SK-N-SH (cell line): ENCODE results near the gene OR4D11. TPM values are rescaled to one million over a fixed set of nuclear protein-coding genes. Genes with fewer than 3 reads are reported as not detected.
"Not testable (repeated sequence)": the region's sequence is repeated elsewhere in the genome, so short reads cannot be mapped to it uniquely, and the experiment has no call there.

ENCODE experiments used
- CTCF ChIA-PET: fragments of 300-600, 350-600 bp; formaldehyde crosslinking; extraction: SDS; loops from one replicate; lab custom pipeline; 2021; lab: Yijun Ruan, JAX
- POLR2A ChIA-PET: fragments of 350-600 bp; sonication (Branson Sonifier 250); formaldehyde crosslinking; extraction: SDS; loops from one replicate; lab custom pipeline; 2020; ENCODE audit warnings: antibody characterized with exemption, inconsistent platforms; lab: Yijun Ruan, JAX
- DNase-seq: peaks from one replicate; pipeline ENCODE4 v3.0.0; 2012
- H2AFZ ChIP-seq: fragments of 200-600 bp; sonication (generic); 2 replicates; pipeline ENCODE4 v1.8.1; 2016; ENCODE audit warnings: antibody characterized with exemption, mild to moderate bottlenecking, low read depth
- H3F3A ChIP-seq: fragments of 200-600 bp; sonication (generic); replicated peaks from 2 replicates; pipeline ENCODE3; 2016; ENCODE audit warnings: antibody characterized with exemption, mild to moderate bottlenecking; ENCODE audit not compliant: insufficient read depth
- H3K27ac ChIP-seq, 2 experiments: fragments of 200-500 bp in 1 of 2; fragments of 200-600 bp in 1 of 2; sonication (Bioruptor generic) in 1 of 2; sonication (generic), shearing (Covaris generic) in 1 of 2; 2 replicates each; pipeline versions ENCODE4 v1.5.1 to v1.6.1; 2014 to 2016; ENCODE audit warnings: low read depth in 2 of 2, inconsistent platforms in 1 of 2, low read length in 1 of 2, mild to moderate bottlenecking in 1 of 2, mixed read lengths in 1 of 2
- H3K27me3 ChIP-seq: fragments of 200-600 bp; sonication (generic), shearing (Covaris generic); 2 replicates; pipeline ENCODE4 v1.6.1; 2016; ENCODE audit warnings: mixed run types; ENCODE audit not compliant: insufficient read depth
- H3K36me3 ChIP-seq, 2 experiments: fragments of 200-500 bp in 1 of 2; fragments of 200-600 bp in 1 of 2; sonication (Bioruptor generic) in 1 of 2; sonication (generic) in 1 of 2; replicated peaks in 1 of 2; 2 replicates each; pipeline versions ENCODE3 to v1.5.1; 2014 to 2016; ENCODE audit warnings: low read length in 1 of 2, mild to moderate bottlenecking in 1 of 2; ENCODE audit not compliant: insufficient read depth in 2 of 2, control insufficient read depth in 1 of 2
- H3K4me1 ChIP-seq, 2 experiments: fragments of 200-500 bp in 1 of 2; fragments of 200-600 bp in 1 of 2; sonication (Bioruptor generic) in 1 of 2; sonication (generic), shearing (Covaris generic) in 1 of 2; 2 replicates each; pipeline versions ENCODE4 v1.5.1 to v1.6.1; 2014 to 2016; ENCODE audit warnings: low read depth in 1 of 2, low read length in 1 of 2, mixed run types in 1 of 2; ENCODE audit not compliant: insufficient read depth in 2 of 2, control insufficient read depth in 1 of 2
- H3K4me2 ChIP-seq: fragments of 200-600 bp; sonication (generic), shearing (Covaris generic); 2 replicates; pipeline ENCODE4 v1.6.1; 2017; ENCODE audit warnings: mixed run types
- H3K4me3 ChIP-seq, 2 experiments: fragments of 200-500 bp in 1 of 2; fragments of 200-600 bp in 1 of 2; sonication (Bioruptor generic) in 1 of 2; sonication (generic), shearing (Covaris generic) in 1 of 2; 2 replicates each; pipeline versions ENCODE4 v1.5.1 to v1.8.1; 2014 to 2016; ENCODE audit warnings: low read depth in 2 of 2, inconsistent platforms in 1 of 2, low read length in 1 of 2, mild to moderate bottlenecking in 1 of 2, mixed read lengths in 1 of 2, moderate library complexity in 1 of 2
- H3K79me2 ChIP-seq: fragments of 200-600 bp; sonication (generic); 2 replicates; pipeline ENCODE4 v1.8.1; 2017; ENCODE audit warnings: mild to moderate bottlenecking; ENCODE audit not compliant: insufficient read depth
- H3K9ac ChIP-seq: fragments of 200-600 bp; sonication (generic); 2 replicates; pipeline ENCODE4 v1.6.1; 2017; ENCODE audit warnings: mixed run types
- H3K9me2 ChIP-seq: fragments of 200-600 bp; sonication (generic); 2 replicates; pipeline ENCODE4 v1.6.1; 2017; ENCODE audit warnings: mixed run types
- H3K9me3 ChIP-seq: fragments of 200-600 bp; sonication (generic); 2 replicates; pipeline ENCODE4 v1.6.1; 2017; ENCODE audit warnings: mixed run types, mild to moderate bottlenecking, moderate library complexity
- H4K20me1 ChIP-seq: fragments of 200-600 bp; sonication (generic); 2 replicates; pipeline ENCODE4 v1.6.1; 2017; ENCODE audit warnings: mild to moderate bottlenecking, mixed run types; ENCODE audit not compliant: insufficient read depth
- EZH2phosphoT487 ChIP-seq: fragments of 200-600 bp; sonication (generic); IDR thresholded peaks from 2 replicates; pipeline ENCODE4 v1.6.1; 2017; ENCODE audit warnings: low read depth, mixed run types, mild to moderate bottlenecking, antibody characterized with exemption, moderate library complexity, borderline replicate concordance
- FOSL2 ChIP-seq: IDR thresholded peaks from 2 replicates; pipeline ENCODE4 v1.4.0; 2012; ENCODE audit warnings: low read depth, mild to moderate bottlenecking, moderate library complexity, borderline replicate concordance
- FOXJ3 ChIP-seq: sonication (generic); formaldehyde crosslinking; IDR thresholded peaks from 2 replicates; pipeline ENCODE4 v1.5.1; 2020; ENCODE audit warnings: mild to moderate bottlenecking, missing genetic modification reagents
- FOXM1 ChIP-seq: IDR thresholded peaks from 2 replicates; pipeline ENCODE4 v1.4.0; 2012; ENCODE audit warnings: low read depth, mild to moderate bottlenecking
- GABPA ChIP-seq: IDR thresholded peaks from 2 replicates; pipeline ENCODE4 v1.4.0; 2012; ENCODE audit warnings: low read depth, mild to moderate bottlenecking
- GATA2 ChIP-seq: sonication (generic); formaldehyde crosslinking; IDR thresholded peaks from 2 replicates; pipeline ENCODE4 v1.5.0; 2020; ENCODE audit warnings: mild to moderate bottlenecking, missing genetic modification reagents
- POLR2AphosphoS5 ChIP-seq: IDR thresholded peaks from 2 replicates; pipeline ENCODE4 v1.6.1; 2012; ENCODE audit warnings: low read depth, low read length
- RCOR1 ChIP-seq: fragments of 150-350 bp; IDR thresholded peaks from 2 replicates; pipeline ENCODE4 v1.6.1; 2017; ENCODE audit warnings: antibody characterized with exemption, low read length
- RFX5 ChIP-seq: IDR thresholded peaks from 2 replicates; pipeline ENCODE4 v1.6.1; 2012; ENCODE audit warnings: mild to moderate bottlenecking, improper control_type of control experiment, low read length
- SIN3A ChIP-seq: IDR thresholded peaks from 2 replicates; pipeline ENCODE4 v1.6.1; 2012; ENCODE audit warnings: low read depth, mild to moderate bottlenecking, low read length, moderate library complexity, borderline replicate concordance
- SMC3 ChIP-seq: IDR thresholded peaks from 2 replicates; pipeline ENCODE4 v1.6.1; 2012; ENCODE audit warnings: low read depth, low read length, improper control_type of control experiment
- TEAD4 ChIP-seq: IDR thresholded peaks from 2 replicates; pipeline ENCODE4 v1.4.0; 2012; ENCODE audit warnings: mild to moderate bottlenecking, borderline replicate concordance; ENCODE audit not compliant: insufficient read depth
- WGBS: methylation state at CpG from one replicate; pipeline ENCODE4 v1.1.6; 2017; ENCODE audit warnings: low lambda C conversion rate; 5-methylcytosine and 5-hydroxymethylcytosine counted together
- polyA plus RNA-seq, 3 experiments: library from polyadenylated mRNA; depleted of rRNA; stranded (reverse); fragments of >200 nt; gene quantifications; 2 replicates each; pipeline ENCODE4 v1.2.3, GENCODE V29; 2012
- TF ChIP-seq, protein P1 (sequence below): IDR thresholded peaks from 2 replicates; pipeline ENCODE4 v1.4.0; 2012; ENCODE audit warnings: low read depth
- TF ChIP-seq, protein P2 (sequence below): IDR thresholded peaks from 2 replicates; pipeline ENCODE4 v1.4.0; 2012; ENCODE audit warnings: low read depth, borderline replicate concordance

OR4D11 gene
- polyA plus RNA-seq, 1 of the 3 experiments (the other 2 are of a cell fraction), result not detected

DNA sequence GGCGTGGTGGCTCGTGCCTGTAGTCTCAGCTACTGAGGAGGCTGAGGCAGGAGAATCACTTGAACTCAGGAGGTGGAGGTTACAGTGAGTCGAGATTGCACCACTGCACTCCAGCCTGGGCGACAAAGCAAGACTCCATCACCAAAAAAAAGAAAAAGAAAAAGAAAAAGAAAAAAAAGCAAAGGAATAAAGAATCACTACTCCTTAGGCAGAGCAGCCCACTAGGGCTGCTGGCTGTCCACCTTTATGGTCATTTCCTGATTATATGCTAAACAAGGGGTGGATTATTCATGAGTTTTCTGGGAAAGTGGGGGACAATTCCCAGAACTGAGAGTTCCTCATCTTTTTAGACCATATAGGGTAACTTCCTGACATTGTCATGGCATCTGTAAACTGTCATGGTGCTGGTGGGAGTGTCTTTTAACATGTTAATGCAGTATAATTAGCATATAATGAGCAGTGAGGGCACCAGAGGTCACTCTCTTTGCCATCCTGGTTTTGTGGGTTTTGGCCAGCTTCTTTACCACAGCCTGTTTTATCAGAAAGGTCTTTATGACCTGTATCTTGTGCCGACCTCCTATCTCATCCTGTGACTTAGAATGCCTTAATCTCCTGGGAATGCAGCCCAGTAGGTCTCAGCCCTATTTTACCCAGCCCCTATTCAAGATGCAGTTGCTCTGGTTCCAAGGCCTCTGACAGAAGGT, 44.4 kb downstream of the OR4D11 start:
- CTCF ChIA-PET, result interaction anchor here (1.9 to 2.1 kb wide), 2 partner anchors 10 kb away, joined by 10 to 12 read pairs; no protein-coding TSS in a partner anchor
- H3K4me2 ChIP-seq, POLR2A ChIA-PET, H3K4me3 ChIP-seq, H3K9me2 ChIP-seq, H3K4me1 ChIP-seq, H4K20me1 ChIP-seq, H3K9ac ChIP-seq, H3K27ac ChIP-seq, DNase-seq, H3K36me3 ChIP-seq, H3K27me3 ChIP-seq, H2AFZ ChIP-seq, H3K79me2 ChIP-seq, H3K9me3 ChIP-seq: not testable (repeated sequence)
- H3F3A ChIP-seq, result peaks cover 34% of the 10 kb centered on the region
- 87% methylated on average over 5 of the region's 5 CpGs for WGBS

DNA sequence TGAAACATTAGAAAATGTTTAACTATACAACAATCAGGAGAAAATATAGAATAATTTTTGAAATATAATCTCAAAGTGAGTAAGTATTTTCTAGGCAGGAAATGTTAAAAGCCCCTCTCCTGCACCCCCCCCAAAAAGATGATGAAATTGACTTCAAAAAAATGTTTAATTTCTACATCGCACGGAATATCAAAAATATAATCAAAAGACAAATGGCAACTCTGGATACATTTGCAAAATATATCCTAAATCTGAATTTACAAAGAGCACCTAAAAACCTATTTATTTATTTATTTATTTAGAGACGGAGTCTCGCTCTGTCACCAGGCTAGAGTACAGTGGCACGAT, 44.9 kb downstream of the OR4D11 start:
- Histone ChIP-seq H4K20me1 (no peaks in the 10 kb centered on the region), H3K4me1 (peaks cover 2 to 5% of the 10 kb centered on the region in 2 experiments; a peak in 2 of 4 replicates), H3K36me3 (no peaks in the 10 kb centered on the region), H2AFZ (no peak overlapping the region), H3K4me3 (no peak overlapping the region), H3K9me2 (no peaks in the 10 kb centered on the region), H3K9me3 (no peaks in the 10 kb centered on the region), H3K79me2 (no peaks in the 10 kb centered on the region), H3F3A (peaks cover 34% of the 10 kb centered on the region), H3K9ac (no peak overlapping the region), H3K4me2 (no peak overlapping the region), H3K27ac (no peak overlapping the region), H3K27me3 (no peaks in the 10 kb centered on the region)
- 96% methylated on average over 5 of the region's 5 CpGs for WGBS
- no peak for DNase-seq
- POLR2A ChIA-PET, result no interaction called here
- CTCF ChIA-PET, result interaction anchor here (2.1 to 4.0 kb wide), 2 partner anchors 11 to 13 kb away, joined by 12 to 17 read pairs; no protein-coding TSS in a partner anchor
- TF ChIP-seq SMC3, result no peak
- no peak for TF ChIP-seq POLR2AphosphoS5
- TF ChIP-seq FOSL2, result no peak
- no peak for TF ChIP-seq GABPA
- TF ChIP-seq FOXJ3 (CRISPR knock-in tag), result no peak
- TF ChIP-seq, protein P1, sequence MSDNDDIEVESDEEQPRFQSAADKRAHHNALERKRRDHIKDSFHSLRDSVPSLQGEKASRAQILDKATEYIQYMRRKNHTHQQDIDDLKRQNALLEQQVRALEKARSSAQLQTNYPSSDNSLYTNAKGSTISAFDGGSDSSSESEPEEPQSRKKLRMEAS, result no peak
- no peak for TF ChIP-seq GATA2 (CRISPR knock-in tag)
- no peak for TF ChIP-seq RCOR1
- no peak for TF ChIP-seq EZH2phosphoT487
- TF ChIP-seq RFX5, result no peak
- no peak for TF ChIP-seq TEAD4
- no peak for TF ChIP-seq SIN3A
- no peak for TF ChIP-seq FOXM1
- TF ChIP-seq, protein P2, sequence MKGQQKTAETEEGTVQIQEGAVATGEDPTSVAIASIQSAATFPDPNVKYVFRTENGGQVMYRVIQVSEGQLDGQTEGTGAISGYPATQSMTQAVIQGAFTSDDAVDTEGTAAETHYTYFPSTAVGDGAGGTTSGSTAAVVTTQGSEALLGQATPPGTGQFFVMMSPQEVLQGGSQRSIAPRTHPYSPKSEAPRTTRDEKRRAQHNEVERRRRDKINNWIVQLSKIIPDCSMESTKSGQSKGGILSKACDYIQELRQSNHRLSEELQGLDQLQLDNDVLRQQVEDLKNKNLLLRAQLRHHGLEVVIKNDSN, result no peak
